HEK293T (cell line): ENCODE data around the gene BCAM.

Experiments
- CTCF ChIA-PET: fragments of 350-600 bp; formaldehyde crosslinking; extraction: SDS; loops from one replicate; lab custom pipeline; 2021; ENCODE audit warnings: antibody characterized with exemption, inconsistent platforms; lab: Yijun Ruan, JAX
- POLR2A ChIA-PET: fragments of 350-600 bp; formaldehyde crosslinking; extraction: SDS; loops from one replicate; lab custom pipeline; 2020; ENCODE audit warnings: antibody characterized with exemption, inconsistent platforms; lab: Yijun Ruan, JAX
- DNase-seq: peaks from one replicate; pipeline ENCODE4 v3.0.0; 2012; ENCODE audit warnings: mixed read lengths; ENCODE audit errors: extremely low spot score
- ARNT ChIP-seq: fragments of 450-650 bp; IDR thresholded peaks from 2 replicates; pipeline ENCODE4 v1.6.1; 2017; ENCODE audit warnings: mild to moderate bottlenecking
- BHLHE40 ChIP-seq: fragments of 450-650 bp; IDR thresholded peaks from 2 replicates; pipeline ENCODE4 v1.6.1; 2016; ENCODE audit warnings: mild to moderate bottlenecking, moderate library complexity, borderline replicate concordance
- CTBP1 ChIP-seq: fragments of 450-650 bp; IDR thresholded peaks from 2 replicates; pipeline ENCODE4 v1.6.1; 2016; ENCODE audit warnings: borderline replicate concordance
- ELF4 ChIP-seq: fragments of 450-650 bp; IDR thresholded peaks from 2 replicates; pipeline ENCODE4 v1.6.1; 2017; ENCODE audit warnings: antibody characterized with exemption
- FOXA1 ChIP-seq: fragments of 450-650 bp; IDR thresholded peaks from 2 replicates; pipeline ENCODE4 v1.6.1; 2016; ENCODE audit warnings: mild to moderate bottlenecking
- FOXK2 ChIP-seq: fragments of 450-650 bp; IDR thresholded peaks from 2 replicates; pipeline ENCODE4 v1.6.1; 2016; ENCODE audit warnings: mild to moderate bottlenecking
- FOXM1 ChIP-seq: fragments of 450-650 bp; IDR thresholded peaks from 2 replicates; pipeline ENCODE4 v1.6.1; 2017; ENCODE audit warnings: mild to moderate bottlenecking, borderline replicate concordance
- HDGF ChIP-seq: fragments of 450-650 bp; IDR thresholded peaks from 2 replicates; pipeline ENCODE4 v1.6.1; 2017; ENCODE audit warnings: antibody characterized with exemption, borderline replicate concordance
- L3MBTL2 ChIP-seq: fragments of 450-650 bp; conservative IDR thresholded peaks from 2 replicates; pipeline ENCODE4 v1.6.1; 2016; ENCODE audit warnings: mild to moderate bottlenecking
- LEF1 ChIP-seq: fragments of 450-650 bp; IDR thresholded peaks from 2 replicates; pipeline ENCODE4 v1.6.1; 2017; ENCODE audit warnings: mild to moderate bottlenecking, borderline replicate concordance
- NFRKB ChIP-seq: fragments of 450-650 bp; IDR thresholded peaks from 2 replicates; pipeline ENCODE4 v1.6.1; 2016; ENCODE audit warnings: mild to moderate bottlenecking, moderate library complexity
- PKNOX1 ChIP-seq: fragments of 450-650 bp; IDR thresholded peaks from 2 replicates; pipeline ENCODE4 v1.6.1; 2016
- SP1 ChIP-seq: fragments of 450-650 bp; IDR thresholded peaks from 2 replicates; pipeline ENCODE4 v1.6.1; 2017
- SUZ12 ChIP-seq: fragments of 450-650 bp; IDR thresholded peaks from 2 replicates; pipeline ENCODE4 v1.6.1; 2016; ENCODE audit warnings: mild to moderate bottlenecking
- TARDBP ChIP-seq: fragments of 450-650 bp; IDR thresholded peaks from 2 replicates; pipeline ENCODE4 v1.6.1; 2016
- ZNF384 ChIP-seq: fragments of 450-650 bp; IDR thresholded peaks from 2 replicates; pipeline ENCODE4 v1.6.1; 2016

BCAM gene

DNA sequence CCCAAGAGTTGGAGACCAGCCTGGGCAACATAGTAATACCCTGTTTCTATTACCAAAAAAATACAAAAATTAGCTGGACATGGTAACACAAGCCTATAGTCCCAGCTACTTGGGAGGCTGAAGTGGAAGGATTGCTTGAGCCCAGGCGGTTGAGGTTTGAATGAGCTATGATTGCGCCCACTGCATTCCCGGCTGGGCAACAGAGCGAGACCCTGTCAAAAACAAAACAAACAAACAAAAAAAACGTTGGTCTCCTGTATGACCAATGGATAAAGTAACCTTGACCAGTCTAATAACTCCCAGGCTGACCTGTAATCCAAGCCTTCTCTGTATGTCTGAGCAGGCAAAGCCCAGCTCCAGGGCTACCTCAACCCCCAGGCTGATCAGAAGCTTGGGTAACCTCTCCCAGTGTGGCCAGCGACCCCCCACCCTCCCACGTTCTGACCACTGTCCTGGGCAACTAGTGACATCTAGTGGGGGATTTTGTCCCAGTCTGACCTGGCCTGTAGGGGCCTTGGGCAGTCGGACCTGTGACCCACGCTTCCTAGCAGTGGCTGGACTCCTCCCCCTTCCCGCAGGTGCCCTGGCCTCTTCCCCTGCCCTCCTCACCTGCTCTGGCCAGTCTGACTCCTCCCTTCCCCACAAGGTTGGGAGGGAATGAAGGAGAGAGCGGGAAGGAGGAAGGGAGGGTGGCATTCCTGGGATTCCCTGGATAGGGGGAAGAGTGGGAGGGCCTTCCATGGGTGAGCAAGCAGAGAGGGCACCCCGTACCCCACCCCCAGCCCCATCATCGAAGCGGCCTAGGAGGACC lies 1.0 kb upstream of the BCAM start:
- POLR2A ChIA-PET: no interaction called here
- CTCF ChIA-PET: interaction anchor here (1.0 to 2.1 kb wide), 3 partner anchors 23 to 84 kb away, joined by 3 to 7 read pairs (median 6); partner anchors contain the start of gene NECTIN2
- no peak for DNase-seq

GRCh38 chr19:44809577-44810233 lies 802 bp downstream of the BCAM start:
- POLR2A ChIA-PET: interaction anchor here (1.2 kb wide), 1 partner anchor 25 kb away, joined by 3 read pairs; no protein-coding TSS in a partner anchor
- DNase-seq: no peak
- TF ChIP-seq CTBP1 (no peak), FOXA1 (no peak), HDGF (no peak)
- CTCF ChIA-PET: interaction anchor here (1.2 kb wide), 1 partner anchor 35 kb away, joined by 3 read pairs; no protein-coding TSS in a partner anchor

More for the DNA sequence above, 1.0 kb upstream of the BCAM start:
- TF ChIP-seq FOXM1 (no peak), ELF4 (no peak), L3MBTL2 (no peak), FOXA1 (no peak), PKNOX1 (no peak), HDGF (no peak)

DNA sequence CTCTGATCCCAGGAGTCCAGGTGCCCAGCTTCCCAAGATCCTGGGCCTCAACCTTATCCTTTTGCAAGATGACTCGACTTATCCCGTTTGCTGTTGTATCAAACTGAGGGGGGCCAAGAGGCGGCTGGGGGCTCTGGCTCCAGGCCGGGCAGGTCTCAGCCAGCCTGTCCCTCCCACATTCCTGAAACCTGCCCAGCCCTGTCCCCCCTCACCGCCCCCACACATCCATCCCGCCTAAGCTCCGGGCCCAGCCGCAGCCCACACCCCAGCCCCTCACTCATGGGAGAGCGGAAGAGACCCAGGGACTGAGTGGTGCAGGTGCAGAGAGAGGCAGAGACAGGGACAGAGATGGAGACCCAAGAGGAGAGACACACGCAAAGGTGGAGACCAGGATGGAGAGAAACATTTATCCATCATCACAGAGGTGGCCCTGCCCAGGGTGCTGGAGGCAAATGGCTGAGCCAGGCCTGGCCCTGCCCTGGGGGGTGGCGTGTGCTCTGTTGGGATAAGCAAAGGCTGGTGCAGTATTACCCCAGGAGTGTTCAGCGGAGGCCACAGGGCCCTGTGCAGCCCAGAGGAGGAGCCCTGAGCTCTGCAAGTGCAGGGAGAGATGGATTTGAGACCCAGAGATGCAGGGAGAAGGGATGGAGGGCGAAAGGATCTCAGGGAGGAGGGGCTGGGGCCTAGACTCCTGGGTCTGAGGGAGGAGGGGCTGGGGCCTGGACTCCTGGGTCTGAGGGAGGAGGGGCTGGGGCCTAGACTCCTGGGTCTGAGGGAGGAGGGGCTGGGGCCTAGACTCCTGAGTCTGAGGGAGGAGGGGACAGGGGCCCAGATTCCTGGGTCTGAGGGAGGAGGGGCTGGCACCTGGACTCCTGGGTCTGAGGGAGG lies 1.6 kb downstream of the BCAM start:
- DNase-seq: no peak
- POLR2A ChIA-PET: interaction anchor here (1.0 kb wide), 1 partner anchor 31 kb away, joined by 5 read pairs; no protein-coding TSS in a partner anchor
- TF ChIP-seq FOXM1 (no peak), ARNT (no peak), TARDBP (no peak), SP1 (no peak), ZNF384 (no peak)
- CTCF ChIA-PET: no interaction called here

- ChIA-PET CTCF (no interaction called here), POLR2A (interaction anchor here (1.0 kb wide), 1 partner anchor 31 kb away, joined by 5 read pairs; no protein-coding TSS in a partner anchor)
- DNase-seq: no peak
- no peak for TF ChIP-seq BHLHE40
- no peak for TF ChIP-seq HDGF
- no peak for TF ChIP-seq LEF1
- TF ChIP-seq PKNOX1: no peak
- TF ChIP-seq ARNT: no peak
- no peak for TF ChIP-seq L3MBTL2
- no peak for TF ChIP-seq NFRKB
- TF ChIP-seq SP1: no peak
- TF ChIP-seq SUZ12: no peak
- TF ChIP-seq FOXM1: no peak
- TF ChIP-seq FOXA1: no peak
- TF ChIP-seq ZNF384: no peak
- no peak for TF ChIP-seq FOXK2
- no peak for TF ChIP-seq TARDBP
- TF ChIP-seq CTBP1: no peak
- no peak for TF ChIP-seq ELF4
These were observed 2.2 kb downstream of the BCAM start for GRCh38 chr19:44811122-44811419.

- TF ChIP-seq CTBP1: no peak
- TF ChIP-seq SP1: no peak
- no peak for TF ChIP-seq BHLHE40
- no peak for TF ChIP-seq SUZ12
- no peak for TF ChIP-seq TARDBP
- no peak for TF ChIP-seq HDGF
- TF ChIP-seq FOXK2: no peak
- TF ChIP-seq PKNOX1: no peak
- TF ChIP-seq FOXM1: no peak
- no peak for TF ChIP-seq ZNF384
- no peak for TF ChIP-seq ELF4
- no peak for TF ChIP-seq LEF1
- no peak for TF ChIP-seq FOXA1
- no peak for TF ChIP-seq L3MBTL2
- TF ChIP-seq NFRKB: no peak
- TF ChIP-seq ARNT: no peak
- DNase-seq: no peak
- ChIA-PET POLR2A (no interaction called here), CTCF (interaction anchor here (0.7 kb wide), 1 partner anchor 116 kb away, joined by 3 read pairs; no protein-coding TSS in a partner anchor)
These were observed 3.3 kb downstream of the BCAM start for GRCh38 chr19:44812142-44812718.
